GM21825 (cell line): ENCODE results near the gene CHMP6.
"Not testable (repeated sequence)": the region's sequence is repeated elsewhere in the genome, so short reads cannot be mapped to it uniquely, and the experiment has no call there.

Experiments used
- ATAC-seq: cut with Tn5 transposase; IDR thresholded peaks from one replicate; pipeline ENCODE4 v1.9.1; 2021; ENCODE audit warnings: mild to moderate bottlenecking, moderate library complexity; ENCODE audit not compliant: unreplicated experiment

The CHMP6 gene

DNA sequence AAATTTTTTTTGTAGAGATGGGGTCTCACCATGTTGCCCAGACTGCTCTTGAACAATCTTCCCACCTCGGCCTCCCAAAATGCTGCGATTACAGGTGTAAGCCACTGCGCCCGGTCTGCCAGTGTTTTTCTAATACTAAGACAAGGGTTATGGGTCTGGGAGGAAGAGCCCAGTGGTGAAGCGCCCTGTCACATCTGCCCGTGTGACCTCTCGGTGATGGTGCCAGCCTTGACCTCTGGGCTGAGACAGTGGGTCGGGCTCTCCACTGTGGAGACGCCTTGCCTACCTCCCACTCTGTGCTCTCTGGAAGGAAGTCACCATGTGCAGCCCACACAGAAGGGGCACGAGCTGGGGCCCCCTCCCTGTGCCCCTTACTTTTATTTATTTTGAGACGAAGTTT lies 38.2 kb downstream of the CHMP6 start:
- ATAC-seq, result no peak

DNA sequence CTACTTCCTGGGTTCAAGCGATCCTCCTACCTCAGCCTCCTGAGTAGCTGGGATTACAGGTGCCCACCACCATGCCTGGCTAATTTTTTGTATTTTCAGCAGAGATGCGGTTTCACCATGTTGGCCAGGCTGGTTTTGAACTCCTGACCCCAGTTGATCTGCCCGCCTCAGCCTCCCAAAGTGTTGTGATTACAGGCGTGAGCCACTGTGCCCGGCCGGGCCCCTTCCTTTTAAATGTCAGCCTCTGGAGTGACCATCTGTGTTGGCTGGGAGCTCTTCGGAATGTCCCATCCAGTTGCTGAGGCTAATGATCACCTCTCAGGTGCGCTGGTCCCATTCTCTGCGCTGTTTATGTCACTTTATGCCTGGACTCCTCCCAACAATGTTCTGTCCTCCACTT lies 38.7 kb downstream of the CHMP6 start:
- not testable (repeated sequence) for ATAC-seq

DNA sequence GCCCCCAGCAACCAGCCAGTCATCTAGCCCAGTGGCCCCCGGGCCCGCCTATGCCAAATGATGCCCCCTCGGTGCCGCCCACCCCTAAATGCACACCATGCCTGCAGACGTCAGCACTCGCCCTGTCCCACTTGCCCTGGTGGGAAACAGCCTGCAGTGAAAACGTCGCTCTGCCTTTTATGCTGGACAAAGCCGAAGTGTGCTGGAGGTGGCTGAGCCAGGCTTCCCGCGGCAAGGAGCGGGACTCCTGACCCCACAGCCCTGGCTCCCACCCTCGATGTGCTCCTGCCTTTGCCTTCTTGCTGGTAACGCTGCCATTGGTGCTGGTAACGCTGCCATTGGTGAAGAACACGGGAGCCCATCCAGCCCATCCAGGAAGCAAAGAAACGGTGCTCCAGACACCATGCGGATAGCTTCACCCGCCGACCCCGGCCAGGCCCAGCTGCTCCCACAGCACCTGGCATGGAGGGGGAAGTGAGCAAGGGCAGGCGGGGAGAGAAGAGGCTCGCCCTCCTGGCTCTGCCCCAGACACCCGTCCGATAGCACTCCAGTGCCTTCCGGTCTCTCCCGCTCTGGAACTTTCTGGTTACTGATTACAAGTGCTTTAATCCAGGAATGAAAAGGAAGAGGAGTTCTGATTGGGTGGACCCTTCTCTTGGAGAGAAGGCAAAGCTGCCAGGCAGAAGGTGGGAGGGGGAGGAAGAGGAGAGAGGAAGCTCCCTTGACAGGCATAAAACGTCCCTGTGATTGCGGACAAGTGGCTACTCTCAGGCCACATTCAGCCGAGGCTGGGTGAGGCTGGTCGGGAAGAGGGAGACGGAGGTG lies 39.3 kb downstream of the CHMP6 start:
- no peak for ATAC-seq

DNA sequence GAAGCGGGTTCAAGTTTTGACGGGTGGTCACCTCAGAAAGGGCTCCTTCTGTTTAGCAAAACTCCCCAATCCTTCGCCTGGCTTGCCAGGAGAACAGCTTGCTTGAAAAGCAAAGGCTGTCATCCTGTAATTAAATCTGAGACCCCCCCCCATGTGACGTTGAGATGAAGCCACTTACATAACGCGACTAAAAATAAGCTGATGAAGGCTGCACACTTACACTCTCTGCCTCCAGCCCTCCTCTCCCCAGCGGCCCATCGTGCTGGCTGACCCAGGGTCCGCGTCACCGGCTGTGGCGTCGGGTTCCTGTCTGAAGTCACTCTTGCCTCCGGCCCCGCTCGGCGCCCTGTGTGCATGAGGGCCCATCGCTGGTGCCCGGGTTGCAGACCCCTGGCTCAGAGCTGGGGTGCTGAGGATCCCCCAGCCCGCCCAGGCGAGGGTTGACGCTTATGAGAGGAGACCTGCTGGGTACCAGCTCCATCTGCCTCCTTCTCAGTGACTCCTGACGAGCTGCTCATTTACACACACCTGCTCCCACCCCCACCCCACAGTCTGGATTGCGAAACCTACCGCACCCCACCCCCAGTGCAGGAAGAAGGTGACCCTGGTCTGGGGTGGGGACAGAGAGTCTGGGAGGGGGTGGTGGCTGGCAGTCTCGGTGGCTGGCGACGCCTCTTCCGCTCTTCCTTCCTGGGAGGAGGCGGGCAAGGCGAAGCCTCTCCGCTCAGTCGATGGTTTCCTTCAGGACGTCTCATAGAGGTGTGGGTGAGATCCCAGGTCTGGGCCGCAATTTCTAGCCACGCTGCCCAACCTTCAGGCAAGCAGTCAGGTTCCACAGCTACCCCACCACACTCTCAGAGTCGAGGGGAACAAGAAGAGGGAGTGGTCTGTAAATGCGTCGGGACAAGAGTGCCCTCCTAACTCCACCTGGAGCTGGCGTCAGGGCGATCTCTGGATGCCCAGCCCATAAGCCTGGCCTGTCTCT lies 40.2 kb downstream of the CHMP6 start:
- no peak for ATAC-seq

DNA sequence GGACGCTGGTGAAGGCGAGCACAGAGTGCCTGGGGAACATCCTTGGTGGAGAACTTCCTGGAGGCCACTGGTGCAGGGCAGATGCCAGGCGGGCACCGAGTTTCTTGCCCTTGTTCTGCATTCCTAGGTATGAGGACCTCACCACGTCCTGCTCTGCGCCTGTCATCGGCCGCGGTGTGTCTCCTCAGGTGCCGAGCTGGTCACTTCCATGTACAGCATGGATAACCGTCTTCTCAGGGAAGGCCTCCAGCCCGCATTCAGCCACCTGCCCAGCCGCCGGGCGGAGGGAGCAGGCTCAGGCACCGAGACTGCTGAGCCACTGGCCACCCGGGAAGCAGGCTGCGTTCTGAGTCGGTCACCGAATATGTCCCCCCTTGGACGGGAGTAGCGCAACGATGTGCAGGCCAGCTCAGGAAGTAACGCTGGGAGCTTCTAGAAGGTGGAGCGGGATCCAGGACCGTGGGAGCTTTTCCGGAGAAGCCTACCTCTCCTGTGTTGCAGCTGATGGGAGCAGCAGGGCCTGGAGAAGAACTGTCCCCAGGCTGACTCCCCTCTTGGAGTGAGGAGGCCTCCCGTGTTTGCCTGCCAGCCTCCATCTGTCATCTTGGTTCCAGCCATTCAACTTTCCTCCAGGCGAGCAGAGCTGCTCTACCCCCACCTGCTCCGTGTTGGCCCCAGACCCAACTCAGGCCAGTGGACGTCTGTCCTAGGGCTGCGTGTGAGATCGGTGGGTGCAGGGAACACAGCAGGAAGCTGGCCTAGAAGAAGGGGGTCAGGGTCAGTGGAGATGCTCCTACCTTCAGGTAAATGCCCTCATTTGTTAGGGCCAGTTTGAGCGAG lies 41.2 kb downstream of the CHMP6 start:
- no peak for ATAC-seq

DNA sequence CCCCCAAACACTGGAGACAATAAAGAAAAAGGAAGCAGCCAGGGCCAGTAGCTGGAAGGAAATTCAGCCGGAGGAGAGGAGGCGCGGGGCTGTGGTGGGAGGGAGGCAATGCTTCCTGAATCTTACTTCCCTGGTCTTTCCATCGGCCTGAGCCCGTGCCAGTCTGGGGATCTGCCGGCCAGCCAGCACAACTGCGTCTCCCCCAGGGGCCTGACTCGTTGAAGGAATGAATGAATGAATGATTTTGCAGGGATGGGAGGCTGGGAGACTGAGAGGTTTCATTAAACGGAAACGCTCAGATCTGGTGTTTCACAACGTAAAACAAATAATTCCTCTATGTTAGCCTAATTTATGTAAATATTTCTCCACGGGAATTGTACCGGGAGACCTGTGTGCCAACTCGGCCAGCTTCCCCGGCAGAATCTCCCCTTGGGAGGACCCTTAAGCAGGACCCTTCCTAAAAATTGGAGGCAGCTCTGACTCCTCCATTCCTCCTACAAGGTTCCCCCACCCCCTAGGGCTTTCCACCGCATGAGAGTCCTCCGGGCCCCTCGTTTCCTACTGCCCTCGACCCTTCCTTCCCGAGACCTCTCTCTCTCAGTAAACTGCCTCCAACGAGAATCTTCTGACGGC lies 42.0 kb downstream of the CHMP6 start:
- ATAC-seq, result no peak

DNA sequence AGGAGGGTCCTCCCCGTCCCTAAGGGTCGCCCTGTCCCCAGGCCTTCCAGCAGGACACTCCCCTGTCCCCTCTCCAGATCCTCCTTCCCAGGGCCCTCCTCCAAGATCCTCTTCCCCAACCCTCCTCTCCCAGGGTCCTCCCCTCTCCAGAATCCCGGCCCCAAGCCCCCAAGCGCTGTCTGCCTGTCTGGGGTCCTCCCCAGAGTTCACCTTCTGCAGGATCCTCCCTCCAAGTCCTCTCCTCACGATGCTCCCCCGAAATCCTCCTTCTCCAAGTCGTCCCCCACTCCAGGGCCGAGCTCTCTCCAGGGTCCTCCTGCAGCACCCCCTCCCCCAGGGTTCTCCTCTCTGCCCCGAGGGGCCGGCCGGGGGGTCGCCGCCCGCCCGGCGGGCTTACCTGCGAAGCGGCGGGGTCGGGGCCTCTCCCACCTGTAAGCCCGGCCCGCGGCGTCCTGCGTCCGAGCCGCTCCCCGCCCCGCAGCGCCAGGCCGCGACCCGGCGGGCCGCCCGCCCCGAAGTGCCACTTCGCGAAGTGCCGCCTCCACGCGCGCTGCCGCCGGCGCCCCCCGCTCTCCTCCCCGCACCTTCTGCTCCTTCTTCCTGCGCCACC lies 42.6 kb downstream of the CHMP6 start:
- no peak for ATAC-seq

DNA sequence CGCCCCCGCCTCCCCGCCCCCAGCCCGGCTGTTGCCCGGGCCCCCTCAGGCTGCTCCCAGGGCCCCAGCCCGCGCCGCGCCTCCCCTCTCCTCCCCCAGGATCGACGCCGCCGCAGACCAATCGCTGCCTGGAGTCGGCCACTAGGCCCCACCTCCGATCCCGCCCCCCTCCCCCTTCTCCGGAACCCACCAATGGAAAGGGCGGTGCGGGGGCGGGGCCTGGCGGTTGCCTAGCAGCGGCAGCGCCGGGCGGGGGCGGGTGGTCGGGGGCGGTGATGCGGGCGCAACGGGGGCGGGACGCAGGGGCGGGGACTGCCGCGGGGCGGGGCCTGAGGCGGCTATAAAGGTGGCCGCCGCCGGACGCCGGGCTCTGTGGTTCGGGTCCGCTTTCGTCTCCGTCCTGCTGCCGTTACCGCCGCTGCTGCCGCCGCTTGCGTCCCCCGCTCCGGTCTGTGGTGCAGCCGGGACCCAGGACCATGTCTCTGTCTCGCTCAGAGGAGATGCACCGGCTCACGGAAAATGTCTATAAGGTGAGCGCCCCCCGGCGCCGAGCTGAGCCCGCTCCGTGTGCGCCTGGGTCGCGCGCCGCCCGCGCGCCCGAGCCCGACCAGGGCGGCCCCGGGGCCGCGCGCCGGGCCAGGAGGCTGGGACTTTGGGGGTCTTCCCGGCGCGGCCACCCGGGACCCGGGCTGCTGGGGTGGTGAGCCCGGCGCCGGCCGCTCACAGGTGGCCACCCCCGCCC lies 43.3 kb downstream of the CHMP6 start, which contains the start of gene BAIAP2:
BAIAP2 (plus strand) TSS at position 373 of the 742 bp plus-strand sequence; CDS start at position 477, 104 bp downstream.
- peak; percentile 62 for ATAC-seq

DNA sequence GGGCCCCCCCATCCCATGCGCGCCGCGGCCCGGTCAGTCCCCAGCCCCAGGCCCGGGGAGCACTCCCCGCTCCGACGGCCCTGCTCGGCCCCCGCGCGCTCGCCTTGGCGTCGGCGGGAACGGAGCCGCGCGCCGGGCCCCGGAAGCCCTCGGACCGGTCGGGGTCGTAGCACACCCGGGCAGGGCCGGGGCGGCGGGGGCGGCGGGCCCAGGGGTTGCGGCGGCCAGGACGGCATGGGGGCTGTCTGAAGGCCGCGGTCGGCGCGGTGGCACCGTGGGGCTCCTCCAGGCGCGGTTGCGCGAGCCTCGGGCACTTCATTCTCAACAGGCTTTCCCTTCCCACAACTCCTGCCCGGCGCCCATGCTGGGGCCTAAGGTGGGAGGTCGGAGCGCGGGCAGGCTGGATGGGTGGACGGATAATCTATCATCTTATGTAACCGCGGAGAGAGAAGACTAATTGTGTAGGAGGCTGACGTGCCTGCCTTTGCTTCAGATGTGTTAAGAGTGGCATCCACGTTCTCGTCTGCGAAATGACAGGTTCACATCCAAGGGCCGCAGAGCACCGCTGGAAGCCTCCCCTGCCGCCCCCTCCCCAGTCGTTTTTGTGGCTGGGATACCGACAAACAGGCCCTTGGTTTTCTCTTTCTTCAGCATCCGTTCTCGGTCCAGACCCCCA lies 44.0 kb downstream of the CHMP6 start:
- ATAC-seq, result no peak

DNA sequence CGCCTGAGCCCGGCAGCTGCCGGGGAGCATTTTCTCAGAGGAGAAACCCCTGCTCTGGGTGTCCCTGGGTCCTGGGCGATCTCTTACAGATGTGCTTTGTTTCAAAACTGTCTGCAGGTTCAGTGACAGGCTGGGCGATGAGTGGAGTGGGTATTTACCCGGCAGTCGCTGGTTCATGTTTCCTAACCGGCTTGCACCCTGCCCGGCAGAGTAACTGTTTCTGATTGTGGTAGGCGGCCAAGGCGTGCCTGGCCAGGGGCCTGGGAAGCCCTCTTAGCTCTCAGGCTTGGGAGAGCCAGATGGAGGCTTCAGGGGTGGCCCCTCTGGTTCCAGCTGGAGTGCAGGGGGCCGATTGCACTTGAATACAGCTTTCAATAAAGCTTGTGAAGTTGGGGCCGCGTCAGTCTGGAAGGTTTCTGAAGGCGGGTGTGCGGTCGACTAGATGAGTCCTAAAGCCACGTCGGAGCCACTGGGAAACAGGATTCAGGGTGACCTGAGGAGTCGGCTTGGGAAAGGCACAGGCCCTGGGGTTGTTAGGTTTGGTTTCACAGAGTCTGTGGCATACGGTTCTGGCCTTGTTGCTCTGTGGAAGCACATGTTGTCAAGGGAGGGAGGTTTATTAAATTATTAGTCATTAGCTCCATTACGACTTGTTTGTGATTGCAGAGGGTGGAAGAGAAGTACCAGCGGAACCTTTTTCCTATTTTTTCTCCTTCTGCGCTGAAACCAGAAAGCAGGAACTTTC lies 44.7 kb downstream of the CHMP6 start:
- ATAC-seq, result no peak

DNA sequence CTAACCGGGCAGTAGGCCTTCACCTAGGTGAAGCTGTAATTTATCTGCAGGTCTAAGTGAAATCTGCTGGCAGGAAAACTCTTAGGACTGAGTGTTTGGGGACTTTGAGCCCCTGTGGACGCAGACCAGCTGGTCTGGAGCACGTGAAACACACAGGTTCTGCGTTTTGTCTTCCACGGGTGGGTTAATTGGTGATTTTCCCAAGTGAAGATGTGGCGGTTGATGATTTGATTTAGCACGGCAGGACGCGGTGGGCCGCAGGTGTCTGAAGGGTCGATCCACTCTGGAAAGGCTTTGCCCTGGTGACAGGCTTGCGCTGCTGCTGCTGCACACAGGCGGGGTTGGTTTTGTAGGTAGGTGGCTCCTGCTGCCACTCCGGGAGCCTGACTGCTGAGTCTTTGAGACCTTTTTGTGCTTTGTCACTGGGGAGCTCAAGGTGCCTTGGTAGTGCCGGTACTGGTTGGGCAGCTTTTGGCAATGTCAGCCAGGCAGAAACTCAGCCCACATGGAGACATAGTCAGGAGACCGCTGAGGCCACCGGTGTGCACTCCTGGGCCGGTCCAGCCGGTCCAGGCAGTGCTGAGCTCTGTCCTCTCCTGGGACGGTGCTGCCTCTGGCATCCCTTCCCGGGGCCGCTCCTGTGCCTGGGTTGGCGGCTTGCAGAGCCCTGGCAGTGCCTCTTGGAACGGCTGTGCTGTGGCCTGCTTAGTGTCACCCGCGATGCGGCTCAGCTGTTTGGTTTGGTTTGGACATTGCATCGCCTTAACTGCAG lies 45.6 kb downstream of the CHMP6 start:
- ATAC-seq, result no peak

DNA sequence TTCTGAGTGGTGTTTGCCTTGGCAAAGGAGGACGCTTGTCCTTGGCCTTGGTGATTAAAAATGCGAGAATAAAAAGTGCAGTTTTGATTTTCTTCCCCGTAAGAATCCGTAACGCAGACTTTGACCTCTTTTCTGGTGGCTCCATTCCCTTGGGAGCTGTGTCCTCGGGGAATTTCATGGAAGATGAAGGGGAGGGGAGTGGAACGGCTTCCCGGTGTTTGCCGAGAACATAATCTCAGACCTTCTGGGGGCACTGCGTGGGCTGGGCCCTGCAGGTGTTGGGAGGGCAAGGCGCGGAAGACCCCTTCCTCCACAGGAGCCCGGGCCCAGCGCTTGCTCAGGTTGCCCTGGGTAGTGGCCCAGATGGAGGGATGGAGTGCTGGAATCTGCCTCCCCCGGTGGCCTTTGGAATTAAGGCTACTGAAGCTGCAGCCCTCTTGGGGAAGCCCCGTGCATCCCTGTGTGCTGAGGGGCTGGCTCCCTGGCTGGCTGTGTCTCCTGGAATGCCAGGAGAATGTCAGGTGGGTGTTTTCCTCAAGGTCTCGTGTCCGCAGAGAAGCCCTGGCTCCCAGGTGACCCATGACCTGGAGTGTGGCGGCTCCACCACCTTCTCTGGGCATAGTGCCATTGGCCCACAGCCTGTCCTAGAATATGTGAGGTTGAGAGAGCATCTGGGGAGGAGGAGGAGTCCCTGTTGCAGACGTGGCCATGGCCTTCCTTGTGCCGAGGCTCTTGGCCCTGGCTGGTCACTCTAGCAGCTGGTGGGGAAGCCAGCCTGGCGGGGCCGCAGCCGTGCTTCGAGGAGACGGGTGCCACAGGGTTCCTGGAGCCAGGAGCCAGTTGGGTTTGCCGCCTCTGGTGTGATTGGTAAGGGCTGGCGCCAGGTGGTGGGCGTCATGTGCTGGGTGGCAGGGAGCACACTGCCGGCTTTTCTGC lies 46.4 kb downstream of the CHMP6 start:
- no peak for ATAC-seq

DNA sequence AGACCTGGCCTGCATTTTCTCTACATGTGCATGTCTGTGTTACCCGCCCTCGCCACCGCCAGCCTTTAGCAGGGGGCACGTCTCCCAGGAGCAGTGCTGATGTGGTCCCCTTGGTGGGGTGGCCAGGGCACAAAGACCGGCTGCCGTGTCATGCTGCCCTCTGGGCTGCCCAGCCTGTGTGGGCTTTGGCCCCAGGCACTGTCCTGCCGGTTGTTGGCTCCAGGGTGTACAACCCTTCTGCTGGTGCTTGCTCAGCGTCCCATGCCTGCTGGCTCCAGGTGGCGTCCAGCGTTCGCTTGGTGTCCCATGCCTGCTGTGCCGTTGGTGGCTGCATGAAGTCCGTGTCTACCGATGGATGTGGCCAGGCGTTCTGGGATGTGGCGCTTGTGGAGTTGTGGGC lies 47.5 kb downstream of the CHMP6 start:
- no peak for ATAC-seq

DNA sequence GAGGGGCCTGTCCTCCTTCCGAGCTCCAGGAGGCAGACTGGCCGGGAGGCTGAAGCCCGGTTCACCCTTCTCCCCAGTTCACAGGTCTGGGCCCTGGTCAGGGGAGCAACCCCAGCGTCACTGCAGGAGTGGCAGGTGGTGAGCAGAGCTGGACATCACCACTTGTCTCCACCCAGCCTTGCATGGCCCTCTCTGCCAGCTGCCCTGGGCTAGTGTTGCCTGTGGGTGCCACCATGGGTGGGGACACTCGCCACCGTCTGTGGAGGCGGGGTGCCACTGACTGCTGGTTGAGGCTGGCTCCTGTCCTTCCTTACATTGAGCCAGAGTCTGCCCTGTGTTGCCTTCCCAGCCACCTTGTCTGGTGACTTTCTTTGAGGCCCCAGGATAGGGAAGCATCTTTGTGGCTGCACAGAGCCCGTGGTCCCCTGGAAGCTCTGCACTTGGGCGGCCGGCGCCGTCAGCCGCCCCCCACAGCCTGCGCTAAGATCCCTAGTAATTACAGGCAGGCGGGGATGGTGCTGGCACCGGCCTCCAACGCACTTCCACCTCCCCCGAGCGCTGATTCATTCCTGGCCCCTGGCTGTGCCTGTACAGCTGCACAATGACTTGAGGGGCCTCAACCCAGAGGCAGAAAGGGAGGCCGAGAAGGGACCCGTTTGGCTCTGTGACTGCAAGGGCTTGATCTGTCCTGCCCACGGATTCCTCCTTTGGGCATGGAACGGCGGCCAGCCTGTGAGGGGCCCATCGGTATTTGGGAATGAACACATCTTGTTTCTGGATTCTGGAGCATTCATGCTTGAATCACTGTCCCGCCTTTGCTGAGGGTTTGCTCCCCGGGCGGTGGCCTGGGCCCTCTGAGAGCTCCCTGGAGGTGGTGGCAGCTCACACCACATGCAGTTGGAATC lies 48.5 kb downstream of the CHMP6 start:
- no peak for ATAC-seq

DNA sequence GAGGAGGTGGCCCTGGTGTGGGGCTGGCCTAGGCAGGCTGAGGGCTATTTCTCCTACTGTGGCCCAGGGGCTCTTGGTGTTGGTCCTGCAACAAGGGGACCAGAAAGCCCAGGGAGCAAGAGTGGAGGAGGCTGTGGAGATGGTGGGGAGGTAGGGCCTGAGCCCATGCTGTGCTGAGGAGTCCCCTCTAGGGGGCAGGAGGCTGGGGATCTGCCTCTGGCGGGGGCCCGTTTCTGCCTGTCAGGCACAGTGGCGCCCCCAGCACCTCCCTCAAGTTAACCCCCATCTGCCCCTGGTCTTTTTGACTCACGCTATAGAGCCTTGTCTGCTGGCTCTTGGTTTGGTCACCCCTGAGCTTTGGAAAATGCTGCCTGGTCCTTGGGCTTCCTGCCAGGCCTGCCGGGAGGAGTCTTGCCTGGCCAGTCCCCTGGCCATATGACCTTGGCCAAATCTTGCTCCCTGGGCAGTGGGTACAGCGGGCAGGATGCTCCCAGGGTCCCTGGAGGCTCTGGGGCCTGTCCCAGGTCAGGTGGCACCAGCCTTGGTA lies 49.2 kb downstream of the CHMP6 start:
- ATAC-seq, result no peak
